DMS 273 (cell line): ENCODE measurements around the gene MRPL54.

Experiments used
- DNase-seq: peaks from one replicate; lab custom pipeline; 2025; ENCODE audit not compliant: unreplicated experiment; lab: John Stamatoyannopoulos, UW

Gene MRPL54

DNA sequence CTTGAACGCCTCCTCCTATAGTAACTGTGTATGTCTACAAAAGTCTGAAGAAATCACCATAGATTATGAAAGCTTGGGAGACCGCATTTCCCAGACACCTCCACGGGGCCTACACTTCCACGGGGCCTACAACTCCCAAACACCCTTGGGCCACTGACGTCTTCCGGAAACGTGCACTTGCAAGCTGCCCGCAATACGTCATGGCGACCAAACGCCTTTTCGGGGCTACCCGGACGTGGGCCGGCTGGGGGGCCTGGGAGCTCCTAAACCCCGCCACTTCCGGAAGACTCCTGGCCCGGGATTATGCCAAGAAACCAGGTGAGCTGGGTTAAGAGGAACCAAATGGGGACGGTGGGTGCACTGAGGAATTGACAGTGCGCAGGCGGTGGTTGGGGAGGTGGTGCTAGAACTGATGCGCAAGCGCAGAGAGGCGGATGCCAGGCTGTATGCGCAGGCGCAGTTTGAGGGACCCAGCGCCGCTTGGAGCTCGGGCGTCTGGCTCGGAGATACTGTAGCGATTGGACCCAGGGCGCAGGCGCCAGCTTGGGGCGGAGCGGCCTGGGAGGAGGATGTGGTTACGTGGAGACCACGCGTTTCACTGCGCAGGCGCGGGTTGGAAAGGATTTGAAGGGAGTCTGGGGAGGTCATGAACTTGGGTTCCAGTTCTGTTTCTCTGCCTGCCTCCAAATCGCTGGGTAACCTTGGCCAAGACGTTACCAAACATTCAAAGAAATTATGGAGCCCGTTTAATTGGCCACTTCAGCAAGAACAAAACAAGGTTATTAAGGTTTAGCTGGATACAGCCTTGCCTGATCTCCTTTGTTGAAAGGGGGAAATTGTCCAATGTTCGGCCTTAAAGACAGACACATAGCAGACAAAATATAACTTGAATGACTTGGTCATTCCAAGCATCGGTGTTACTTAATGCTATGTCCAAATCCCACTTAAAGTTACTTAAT, at the start of gene MRPL54:
Gene MRPL54 (plus strand): TSS at position 182 of the 959 bp plus-strand sequence. CDS start 19 bp downstream, at position 201.
- peak; percentile 100 for DNase-seq

DNA sequence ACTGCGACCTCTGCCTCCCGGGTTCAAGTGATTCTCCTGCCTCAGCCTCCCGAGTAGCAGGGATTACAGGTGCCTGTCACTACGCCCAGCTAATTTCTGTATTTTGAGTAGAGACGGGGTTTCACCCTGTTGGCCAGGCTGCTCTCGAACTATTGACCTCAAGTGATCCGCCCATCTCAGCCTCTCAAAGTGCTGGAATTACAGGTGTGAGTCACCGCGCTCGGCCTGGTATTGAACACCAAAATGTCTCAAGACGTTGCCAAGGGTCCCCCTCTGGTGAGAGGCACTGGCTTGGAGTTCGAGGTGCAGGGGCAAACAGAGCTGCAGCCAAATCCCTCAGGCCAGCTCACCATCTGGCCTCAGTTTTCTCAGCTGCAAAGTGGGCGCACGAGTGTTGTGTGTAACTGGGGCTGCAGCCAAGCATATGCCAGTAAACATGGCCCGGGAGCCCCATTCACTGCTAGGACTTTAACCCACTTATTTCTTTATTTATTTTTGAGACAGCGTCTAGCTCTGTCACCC, 46.3 kb upstream of the MRPL54 start:
- no peak for DNase-seq

DNA sequence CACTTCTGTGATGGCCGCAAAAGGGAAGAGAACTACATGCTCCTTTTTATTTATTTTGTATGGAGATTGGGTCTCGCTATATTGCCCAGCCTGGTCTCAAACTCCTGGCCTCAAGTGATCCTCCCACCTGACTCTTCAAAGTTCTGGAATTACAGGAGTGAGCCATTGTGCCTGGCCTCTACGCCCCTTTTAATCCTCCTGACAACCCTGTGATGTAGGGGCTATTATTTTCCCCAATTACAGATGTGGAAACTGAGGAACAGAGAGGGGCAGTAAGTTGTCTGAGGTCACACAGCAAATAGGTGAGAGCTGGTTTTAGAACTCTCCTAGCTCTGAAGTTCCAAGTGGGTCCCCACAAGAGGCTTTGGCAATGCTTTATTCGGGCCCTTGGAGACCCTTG, 42.6 kb upstream of the MRPL54 start:
- no peak for DNase-seq

DNA sequence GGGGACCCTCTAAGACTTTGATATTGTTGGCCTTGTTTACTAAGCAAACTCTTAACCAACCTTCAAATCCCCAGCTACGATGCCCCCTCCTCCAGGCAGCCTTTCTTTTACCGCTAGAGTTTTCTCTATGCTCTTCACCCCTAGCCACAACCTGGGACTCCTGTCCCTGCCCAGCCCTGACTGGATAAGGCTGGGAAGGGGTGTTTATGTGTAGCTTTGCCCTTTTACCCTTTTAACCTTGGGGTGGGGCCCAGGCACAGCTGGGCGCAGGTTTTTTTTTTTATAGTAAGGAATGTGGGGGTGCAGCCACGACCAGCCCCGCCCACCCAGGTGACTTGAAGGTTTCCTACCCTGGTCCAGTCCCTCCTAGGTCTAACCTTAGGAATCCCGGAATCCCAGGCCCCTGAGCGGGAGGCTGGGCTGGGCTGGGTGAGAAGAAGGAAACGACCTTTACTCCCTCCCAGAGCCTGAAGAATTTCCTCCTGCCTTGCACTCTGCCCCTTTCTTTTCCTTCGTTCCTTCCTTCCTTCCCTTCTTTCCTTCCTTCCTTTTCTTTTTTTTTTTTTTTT, 42.0 kb upstream of the MRPL54 start:
- no peak for DNase-seq

DNA sequence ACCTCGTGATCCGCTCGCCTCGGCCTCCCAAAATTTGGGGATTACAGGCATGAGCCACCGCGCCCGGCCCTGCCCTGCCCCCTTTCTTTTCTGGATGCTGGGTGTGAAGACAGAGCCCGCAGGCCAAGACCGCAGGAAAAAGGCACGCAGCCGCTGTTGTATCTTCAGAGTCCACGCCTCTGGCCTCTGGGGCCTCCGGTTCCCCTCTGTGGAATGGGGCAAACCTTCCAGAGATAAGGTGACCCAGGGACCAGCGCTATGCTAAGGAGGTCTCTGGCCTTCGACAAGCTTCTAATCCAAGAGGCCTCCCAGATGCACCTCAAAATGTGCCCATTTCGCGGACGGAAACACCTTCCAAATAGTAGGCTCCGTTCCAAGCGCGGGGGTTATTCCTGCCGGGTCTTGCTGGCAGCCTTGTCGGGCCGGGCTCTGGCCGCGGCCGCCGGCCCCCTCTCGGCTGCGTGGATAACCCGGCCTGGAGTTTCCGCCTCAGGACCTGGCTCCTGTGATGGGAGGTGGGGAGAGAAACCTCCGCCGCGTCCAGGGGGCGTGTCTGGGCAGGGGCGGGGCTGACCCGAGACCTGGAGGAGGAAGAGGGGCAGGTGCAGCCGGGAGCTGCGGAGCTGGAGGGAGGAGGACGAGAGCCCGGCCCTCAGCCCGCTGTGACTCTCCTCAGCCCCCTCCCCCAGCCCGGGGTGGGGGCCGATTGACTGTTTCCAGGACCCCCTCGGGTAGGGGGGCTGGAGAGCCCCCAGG, 41.2 kb upstream of the MRPL54 start:
- peak; percentile 96 for DNase-seq

DNA sequence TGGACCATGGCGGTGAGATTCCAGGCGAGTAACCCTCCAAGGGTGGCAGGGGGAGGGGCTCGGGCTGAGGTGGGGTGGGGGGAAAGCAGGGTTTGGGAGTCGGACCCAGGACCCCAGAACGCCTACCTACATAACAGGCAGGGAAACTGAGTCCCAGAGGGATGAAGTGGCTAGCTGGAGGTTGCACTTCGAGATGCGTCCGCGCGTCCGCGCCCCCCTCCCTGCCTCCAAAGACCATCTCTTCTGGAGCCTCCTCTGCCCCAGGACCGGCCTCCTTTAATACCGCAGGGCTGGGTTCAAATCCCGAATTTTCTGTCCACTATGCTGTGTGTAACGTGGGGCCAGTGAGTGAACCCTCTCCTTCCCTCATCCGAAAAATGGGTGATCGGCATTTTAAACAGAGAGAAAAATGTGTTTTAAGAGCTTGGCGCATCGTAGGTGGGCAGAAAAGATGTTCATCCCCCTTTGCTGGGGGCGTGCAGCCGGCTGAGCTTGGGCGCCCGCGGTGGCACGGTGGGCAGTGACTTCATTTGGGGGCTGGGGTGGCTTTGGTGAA, 40.5 kb upstream of the MRPL54 start:
- DNase-seq, result no peak

DNA sequence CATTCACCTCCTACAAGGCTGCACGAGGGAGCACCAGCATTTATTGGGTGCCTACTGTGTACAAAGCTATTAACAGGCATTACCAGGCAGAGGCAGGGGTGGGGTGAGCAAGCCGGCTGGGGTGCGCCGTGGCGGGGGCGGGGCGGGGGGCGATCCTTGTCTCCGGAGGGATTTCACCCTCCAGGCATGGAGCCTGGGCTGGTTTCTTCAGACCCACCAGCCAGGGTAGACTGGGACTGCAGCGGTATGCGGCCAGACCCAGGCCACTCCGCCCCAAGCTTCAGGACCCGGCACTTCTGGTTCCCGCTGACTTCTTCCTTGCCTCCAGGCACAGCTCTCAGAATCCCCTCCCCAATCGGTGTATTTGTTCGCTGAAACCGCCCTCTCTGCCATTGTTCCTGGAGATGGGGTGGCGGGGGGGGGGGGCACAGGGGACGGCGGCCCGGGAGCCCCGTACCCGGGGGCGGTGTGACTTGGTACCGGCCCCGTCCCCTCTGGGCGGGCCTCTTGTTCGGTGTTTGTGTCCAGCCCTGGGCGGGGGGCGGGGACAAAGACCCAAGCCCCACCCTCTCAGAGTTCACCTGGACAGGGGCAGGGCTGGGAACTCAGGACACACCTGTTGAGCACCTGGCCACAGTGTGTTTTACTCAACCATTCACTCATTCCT, 39.9 kb upstream of the MRPL54 start:
- no peak for DNase-seq

DNA sequence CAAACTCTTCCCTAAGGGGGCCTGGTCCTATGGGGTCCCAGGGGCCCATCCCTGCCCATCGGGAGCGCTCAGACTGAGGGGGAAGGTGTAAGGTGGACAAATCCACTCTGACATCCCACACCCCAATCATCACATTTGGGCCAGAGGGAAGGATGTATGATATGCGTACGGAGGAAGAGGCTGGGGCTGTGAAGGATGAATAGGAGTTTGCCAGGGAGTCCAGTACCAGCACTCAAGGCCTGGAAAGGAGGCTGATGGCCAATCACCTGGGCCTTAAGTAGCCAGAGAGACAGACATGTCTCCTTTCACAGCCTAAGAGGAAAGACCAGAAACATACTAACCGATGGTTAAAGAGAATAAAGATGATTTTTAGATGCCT, 39.4 kb upstream of the MRPL54 start:
- no peak for DNase-seq

DNA sequence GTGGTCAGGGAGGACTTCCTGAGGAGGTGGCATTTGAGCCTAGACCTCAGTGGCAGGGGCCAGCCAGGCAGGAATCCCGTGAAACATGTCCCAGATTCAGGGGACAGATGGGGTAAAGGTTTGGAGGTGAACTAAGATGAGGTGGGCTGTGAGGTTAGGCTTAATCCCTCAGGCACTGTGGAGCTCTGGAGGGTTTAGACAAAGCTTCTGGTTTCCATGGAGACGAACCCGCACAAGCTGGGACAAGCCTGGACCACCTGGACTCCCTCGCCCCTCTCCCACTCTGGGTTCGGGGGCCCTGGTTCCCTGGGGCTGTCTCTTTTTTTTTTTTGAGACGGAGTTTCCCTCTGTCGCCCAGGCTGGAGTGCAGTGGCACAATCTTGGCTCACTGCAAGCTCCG, 38.6 kb upstream of the MRPL54 start:
- DNase-seq, result peak; percentile 71

DNA sequence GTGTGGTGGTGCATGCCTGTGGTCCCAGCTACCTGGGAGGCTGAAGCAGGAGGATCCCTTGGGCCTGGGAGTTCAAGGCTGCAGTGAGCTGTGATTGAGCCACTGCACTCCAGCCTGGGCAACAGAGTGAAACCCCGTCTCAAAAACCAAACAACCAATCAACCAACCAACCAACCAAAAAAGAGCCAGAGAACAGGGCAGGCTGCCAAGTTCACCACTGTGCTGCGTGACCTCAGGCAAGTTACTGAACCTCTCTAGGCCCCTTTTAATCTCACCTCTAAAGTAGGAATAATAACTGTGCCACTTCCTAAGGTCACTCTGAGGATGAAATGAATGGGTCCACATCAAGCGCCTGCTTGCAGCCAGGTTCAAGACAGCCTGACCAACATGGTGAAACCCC, 37.4 kb upstream of the MRPL54 start:
- no peak for DNase-seq

DNA sequence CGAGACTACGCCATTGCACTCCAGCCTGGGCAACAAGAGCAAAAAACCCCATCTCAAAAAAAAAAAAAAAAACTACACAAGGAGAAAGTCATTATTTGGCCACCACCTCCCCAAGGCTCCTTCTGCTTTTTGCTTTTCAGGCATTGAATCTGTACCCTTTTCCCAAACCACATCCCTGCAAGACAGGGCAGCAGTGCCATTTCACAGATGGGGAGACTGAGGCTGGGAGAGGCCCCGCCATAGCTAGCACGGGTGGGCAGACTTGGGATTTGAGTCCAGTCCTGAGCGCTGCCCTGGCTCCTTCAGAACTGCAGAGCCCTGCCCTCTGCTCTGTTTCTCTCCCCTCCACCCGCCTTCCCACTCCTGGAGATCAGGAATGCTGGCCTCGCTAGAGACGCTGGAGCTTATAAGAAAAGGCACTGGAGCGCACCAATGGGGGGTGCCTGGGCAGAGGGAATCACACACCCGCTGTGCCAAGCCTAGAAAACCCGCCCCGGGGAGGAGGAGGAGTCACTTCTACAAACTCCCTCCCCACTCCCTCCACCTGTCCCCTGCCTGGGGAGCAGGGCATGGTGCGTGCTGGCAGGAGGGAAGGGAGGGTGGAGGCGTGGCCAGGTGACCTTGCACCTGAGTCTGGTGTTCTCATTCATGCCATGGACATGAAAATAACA, 36.7 kb upstream of the MRPL54 start:
- DNase-seq, result peak; percentile 81

DNA sequence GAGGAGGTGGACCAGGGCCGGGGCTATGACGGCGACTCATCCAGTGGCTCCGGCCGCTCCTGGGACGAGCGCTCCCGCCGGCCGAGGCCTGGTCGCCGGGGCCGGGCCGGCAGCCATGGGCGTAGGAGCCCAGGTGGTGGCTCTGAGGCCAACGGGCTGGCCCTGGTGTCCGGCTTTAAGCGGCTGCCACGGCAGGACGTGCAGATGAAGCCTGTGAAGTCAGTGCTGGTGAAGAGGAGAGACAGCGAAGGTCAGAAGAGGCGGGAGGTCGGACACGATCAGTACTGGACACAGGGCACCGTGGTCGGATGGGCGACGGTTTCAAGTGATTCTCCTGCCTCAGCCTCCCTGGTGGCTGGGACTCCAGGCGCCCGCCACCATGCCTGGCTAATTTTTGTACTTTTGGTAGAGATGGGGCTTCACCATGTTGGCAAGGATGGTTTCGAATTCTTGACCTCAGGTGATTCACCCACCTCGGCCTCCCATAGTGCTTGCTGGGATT, 32.0 kb upstream of the MRPL54 start:
- DNase-seq, result no peak

DNA sequence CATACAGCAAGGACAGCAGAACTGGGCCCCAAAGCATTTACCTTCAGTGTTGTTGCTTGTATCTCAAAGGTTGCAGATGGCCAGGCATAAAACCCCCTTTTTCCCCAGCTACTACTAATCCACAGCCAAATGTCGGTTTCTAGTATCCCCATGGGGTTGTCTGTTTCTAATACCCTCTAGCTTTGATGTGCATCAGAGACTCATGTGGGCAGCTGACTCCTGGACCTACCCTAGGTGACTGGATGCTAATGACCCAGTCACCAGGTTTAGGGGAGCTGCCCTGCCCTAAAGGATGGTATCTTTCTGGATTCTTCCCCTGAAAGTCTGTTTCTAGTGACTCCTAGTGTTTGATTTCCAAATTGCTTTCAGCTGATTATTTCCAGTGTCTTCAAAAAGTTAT, 30.4 kb upstream of the MRPL54 start:
- DNase-seq, result no peak

DNA sequence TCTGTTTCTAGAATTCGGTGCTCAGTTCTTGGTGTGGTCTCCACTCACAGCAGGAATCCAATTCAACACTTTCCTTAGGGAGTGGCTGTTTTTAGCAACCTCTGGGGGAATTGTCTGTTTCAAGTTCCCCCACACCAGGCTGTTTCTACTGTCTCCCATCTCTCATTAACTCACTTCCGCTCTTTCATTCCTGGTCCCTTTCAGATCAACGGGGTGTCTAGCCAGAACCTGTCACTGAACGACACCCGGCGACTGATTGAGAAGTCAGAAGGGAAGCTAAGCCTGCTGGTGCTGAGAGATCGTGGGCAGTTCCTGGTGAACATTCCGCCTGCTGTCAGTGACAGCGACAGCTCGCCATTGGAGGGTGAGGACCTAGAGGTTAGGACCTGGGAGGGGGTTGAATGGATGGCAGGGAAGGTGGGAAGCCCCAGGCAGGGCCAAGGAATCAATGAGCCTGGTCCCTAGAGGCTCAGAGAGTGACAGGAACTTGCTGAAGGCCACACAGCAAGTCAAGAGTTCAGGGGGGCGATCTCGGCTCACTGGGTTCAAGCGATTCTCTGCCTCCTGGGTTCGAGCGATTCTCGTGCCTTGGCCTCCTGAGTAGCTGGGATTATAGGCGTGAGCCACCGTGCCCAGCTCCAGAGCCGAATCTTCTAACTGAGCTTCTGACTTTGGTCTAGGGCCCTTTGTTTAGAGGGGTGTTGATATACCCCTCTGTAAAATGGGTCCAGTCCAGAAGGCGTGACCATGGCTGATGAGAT, 28.8 kb upstream of the MRPL54 start:
- no peak for DNase-seq

DNA sequence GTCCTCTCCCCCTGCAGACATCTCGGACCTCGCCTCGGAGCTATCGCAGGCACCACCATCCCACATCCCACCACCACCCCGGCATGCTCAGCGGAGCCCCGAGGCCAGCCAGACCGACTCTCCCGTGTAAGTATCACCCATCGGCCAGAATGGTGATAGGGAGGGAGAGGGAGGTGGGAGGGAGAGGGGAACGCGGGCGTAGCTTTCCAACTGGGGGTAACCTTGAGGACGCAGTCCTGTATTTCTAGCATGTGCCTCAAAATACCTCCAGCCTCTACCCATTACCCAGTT, 28.2 kb upstream of the MRPL54 start:
- DNase-seq, result no peak

DNA sequence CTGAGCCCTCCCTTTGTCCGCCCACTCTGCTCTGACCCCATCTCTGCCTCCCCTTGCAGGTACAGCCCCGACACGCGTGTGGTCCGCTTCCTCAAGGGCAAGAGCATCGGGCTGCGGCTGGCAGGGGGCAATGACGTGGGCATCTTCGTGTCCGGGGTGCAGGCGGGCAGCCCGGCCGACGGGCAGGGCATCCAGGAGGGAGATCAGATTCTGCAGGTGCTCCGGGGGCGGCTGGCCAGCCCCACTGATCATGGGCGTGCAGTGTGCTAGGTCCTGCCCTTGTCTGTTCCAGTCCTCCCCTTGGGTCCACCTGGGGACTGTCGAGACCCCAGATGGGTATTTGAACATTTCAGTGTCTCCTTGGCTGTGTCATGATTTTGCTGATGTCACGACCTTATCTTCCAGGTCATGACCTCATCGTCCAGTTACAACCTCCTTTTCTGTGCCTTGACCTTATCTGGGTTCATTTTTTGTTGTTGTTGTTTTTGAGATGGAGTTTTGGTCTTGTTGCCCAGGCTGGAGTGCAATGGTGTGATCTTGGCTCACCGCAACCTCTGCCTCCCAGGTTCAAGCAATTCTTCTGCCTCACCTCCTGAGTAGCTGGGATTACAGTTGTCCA, 26.3 kb upstream of the MRPL54 start:
- no peak for DNase-seq

DNA sequence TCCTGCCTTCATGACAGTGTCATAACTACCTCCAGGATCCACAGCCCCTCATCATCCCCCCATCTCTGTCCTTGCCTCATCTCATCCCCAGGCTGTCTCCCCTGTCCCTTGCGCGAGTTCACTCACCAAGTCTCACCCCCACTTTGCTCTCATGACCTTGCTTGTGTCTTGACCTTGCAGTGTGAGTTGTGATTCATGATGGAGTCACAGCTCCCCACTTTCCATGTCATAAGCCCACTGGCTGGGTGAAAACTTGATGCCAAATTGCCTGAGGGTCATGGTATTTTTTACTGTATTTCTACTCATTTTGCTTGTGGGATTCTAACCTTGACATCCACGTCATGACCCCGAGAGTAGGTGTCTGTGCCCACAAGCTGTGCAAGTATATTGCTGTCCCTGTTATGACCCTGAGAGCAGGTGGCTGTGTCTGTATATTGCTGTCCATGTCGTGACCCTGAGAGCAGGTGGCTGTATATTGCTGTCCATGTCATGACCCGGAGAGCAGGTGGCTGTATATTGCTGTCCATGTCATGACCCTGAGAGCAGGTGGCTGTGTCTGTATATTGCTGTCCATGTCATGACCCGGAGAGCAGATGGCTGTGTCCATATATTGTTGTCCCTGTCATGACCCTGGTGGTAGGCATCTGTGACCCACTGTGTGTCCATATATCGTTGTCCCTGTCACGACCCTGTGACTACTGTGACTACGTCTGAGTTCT, 24.8 kb upstream of the MRPL54 start:
- no peak for DNase-seq

DNA sequence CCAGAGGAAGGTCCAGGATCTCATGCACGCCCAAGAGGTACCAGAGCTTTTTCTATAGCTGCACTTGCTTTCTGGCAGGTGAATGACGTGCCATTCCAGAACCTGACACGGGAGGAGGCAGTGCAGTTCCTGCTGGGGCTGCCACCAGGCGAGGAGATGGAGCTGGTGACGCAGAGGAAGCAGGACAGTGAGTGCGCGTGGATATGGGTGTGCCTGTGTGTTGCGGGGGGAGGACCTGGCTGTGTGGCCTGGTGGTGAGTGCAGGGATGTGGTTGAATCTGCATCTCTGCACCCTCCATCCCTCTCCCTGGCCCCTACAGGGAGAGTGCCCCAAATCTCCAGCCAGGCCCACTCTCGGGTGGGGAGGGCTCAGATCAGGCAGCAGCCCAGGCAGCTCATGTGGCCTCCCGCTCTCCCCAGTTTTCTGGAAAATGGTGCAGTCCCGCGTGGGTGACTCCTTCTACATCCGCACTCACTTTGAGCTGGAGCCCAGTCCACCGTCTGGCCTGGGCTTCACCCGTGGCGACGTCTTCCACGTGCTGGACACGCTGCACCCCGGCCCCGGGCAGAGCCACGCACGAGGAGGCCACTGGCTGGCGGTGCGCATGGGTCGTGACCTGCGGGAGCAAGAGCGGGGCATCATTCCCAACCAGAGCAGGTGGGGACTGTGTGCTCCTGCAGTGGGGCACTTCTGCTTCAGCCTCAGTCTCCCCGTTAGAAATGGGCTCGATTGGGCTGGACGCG, 23.8 kb upstream of the MRPL54 start:
- DNase-seq, result no peak
